DND-41 (cell line): ENCODE results near the gene DCAF5.

Experiments
- EZH2 ChIP-seq: IDR thresholded peaks from 3 replicates; pipeline ENCODE4 v1.6.1; 2012; ENCODE audit warnings: borderline replicate concordance, low read depth, mild to moderate bottlenecking, moderate library complexity, low read length, inconsistent platforms; ENCODE audit not compliant: severe bottlenecking
- TF ChIP-seq, protein P1 (sequence below): IDR thresholded peaks from 2 replicates; pipeline ENCODE4 v1.5.1; 2012; ENCODE audit warnings: borderline replicate concordance, low read length, moderate library complexity, mild to moderate bottlenecking; ENCODE audit not compliant: poor library complexity, severe bottlenecking; ENCODE audit errors: extremely low read depth

GRCh38 chr14:69083181-69083580, 69.7 kb downstream of the DCAF5 start:
- TF ChIP-seq EZH2: no peak
- TF ChIP-seq, protein P1, sequence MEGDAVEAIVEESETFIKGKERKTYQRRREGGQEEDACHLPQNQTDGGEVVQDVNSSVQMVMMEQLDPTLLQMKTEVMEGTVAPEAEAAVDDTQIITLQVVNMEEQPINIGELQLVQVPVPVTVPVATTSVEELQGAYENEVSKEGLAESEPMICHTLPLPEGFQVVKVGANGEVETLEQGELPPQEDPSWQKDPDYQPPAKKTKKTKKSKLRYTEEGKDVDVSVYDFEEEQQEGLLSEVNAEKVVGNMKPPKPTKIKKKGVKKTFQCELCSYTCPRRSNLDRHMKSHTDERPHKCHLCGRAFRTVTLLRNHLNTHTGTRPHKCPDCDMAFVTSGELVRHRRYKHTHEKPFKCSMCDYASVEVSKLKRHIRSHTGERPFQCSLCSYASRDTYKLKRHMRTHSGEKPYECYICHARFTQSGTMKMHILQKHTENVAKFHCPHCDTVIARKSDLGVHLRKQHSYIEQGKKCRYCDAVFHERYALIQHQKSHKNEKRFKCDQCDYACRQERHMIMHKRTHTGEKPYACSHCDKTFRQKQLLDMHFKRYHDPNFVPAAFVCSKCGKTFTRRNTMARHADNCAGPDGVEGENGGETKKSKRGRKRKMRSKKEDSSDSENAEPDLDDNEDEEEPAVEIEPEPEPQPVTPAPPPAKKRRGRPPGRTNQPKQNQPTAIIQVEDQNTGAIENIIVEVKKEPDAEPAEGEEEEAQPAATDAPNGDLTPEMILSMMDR: no peak
